ENCODE measurements around the gene PPFIA3. TPM values are rescaled to one million over a fixed set of nuclear protein-coding genes. Genes with fewer than 3 reads are reported as not detected.
A peak's percentile ranks its signal among the peaks of the same experiment; 100 is the strongest.
"Not testable (repeated sequence)": the region's sequence is repeated elsewhere in the genome, so short reads cannot be mapped to it uniquely, and the experiment has no call there.

The PPFIA3 gene
- total and polyA plus RNA-seq, 8 donors, result 0.45 to 19.7 (median 7.6) TPM

- intact Hi-C loops (cut with DNase I; ENCODE audit: low total_unique reads), result no loop called here
- Histone ChIP-seq H3K36me3 (no peaks in the 10 kb centered on the region), H3K27me3 (peaks cover 0 to 8% (median 4%) of the 10 kb centered on the region in 3 donors), H3K4me1 (peaks cover 16 to 34% (median 21%) of the 10 kb centered on the region in 4 donors), H3K4me3 (no peak overlapping the region), H3K9me3 (no peaks in the 10 kb centered on the region), H3K27ac (no peak overlapping the region)
- 20 to 38% (median 28%) methylated on average over 18 to 23 of the region's 23 CpGs for WGBS, 5 donors
- DNase-seq, result peak in 1 of 2 donors; percentile 86
- no peak for TF ChIP-seq POLR2A (IDR thresholded peaks at IDR 0.05)
- TF ChIP-seq POLR2AphosphoS5 (IDR thresholded peaks at IDR 0.05), result no peak
- no peak for TF ChIP-seq EP300 (IDR thresholded peaks at IDR 0.05)
- no peak for TF ChIP-seq CTCF (IDR thresholded peaks at IDR 0.05)
Measured at GRCh38 chr19:49125025-49125731, 5.8 kb downstream of the PPFIA3 start.

- intact Hi-C loops (cut with DNase I; ENCODE audit: low total_unique reads), result no loop called here
- DNase-seq, result no peak
- no peak for TF ChIP-seq CTCF (IDR thresholded peaks at IDR 0.05)
- no peak for TF ChIP-seq EP300 (IDR thresholded peaks at IDR 0.05)
- no peak for TF ChIP-seq POLR2A (IDR thresholded peaks at IDR 0.05)
- Histone ChIP-seq H3K27me3 (no peaks in the 10 kb centered on the region), H3K4me3 (no peak overlapping the region), H3K27ac (no peak overlapping the region), H3K9me3 (no peaks in the 10 kb centered on the region), H3K4me1 (peaks cover 12 to 28% (median 19%) of the 10 kb centered on the region in 4 donors), H3K36me3 (no peaks in the 10 kb centered on the region)
- 79 to 86% (median 83%) methylated on average over 4 of the region's 4 CpGs for WGBS, 5 donors
Measured at GRCh38 chr19:49126575-49126974, 7.2 kb downstream of the PPFIA3 start.

GRCh38 chr19:49127225-49127624, 7.9 kb downstream of the PPFIA3 start:
- H3K27ac ChIP-seq; H3K36me3 ChIP-seq; H3K9me3 ChIP-seq; intact Hi-C loops (cut with DNase I; ENCODE audit: low total_unique reads); DNase-seq; H3K27me3 ChIP-seq: not testable (repeated sequence)
- Histone ChIP-seq H3K4me1 (peaks cover 12 to 28% (median 19%) of the 10 kb centered on the region in 4 donors), H3K4me3 (peak overlapping the region in 1 of 4 donors; percentile 39)
- 96 to 97% (median 97%) methylated on average over 12 of the region's 12 CpGs for WGBS, 5 donors

GRCh38 chr19:49127674-49128544, 8.6 kb downstream of the PPFIA3 start:
- TF ChIP-seq CTCF (IDR thresholded peaks at IDR 0.05) (peak in 3 of 7 experiments; percentile 7 to 33 (median 13)), POLR2AphosphoS5 (IDR thresholded peaks at IDR 0.05) (peak in 2 of 3 donors; percentile 26 to 79), EP300 (IDR thresholded peaks at IDR 0.05) (no peak)
- Histone ChIP-seq H3K9me3 (no peaks in the 10 kb centered on the region), H3K4me3 (peak overlapping the region; percentile 27 to 39 (median 32)), H3K36me3 (no peaks in the 10 kb centered on the region), H3K27me3 (peaks cover 0 to 2% (median 0%) of the 10 kb centered on the region in 3 donors), H3K27ac (peak overlapping the region; percentile 54 to 78 (median 66)), H3K4me1 (peaks cover 13 to 31% (median 20%) of the 10 kb centered on the region in 4 donors)
- intact Hi-C loops (cut with DNase I; ENCODE audit: low total_unique reads), result no loop called here
- peak; percentile 97 to 98 for DNase-seq
- 3 to 6% (median 4%) methylated on average over 25 to 63 of the region's 63 CpGs for WGBS, 5 donors
